HG03280 (cell line): ENCODE data around the gene TCEA2.

ENCODE experiments used
- ATAC-seq: cut with Tn5 transposase; IDR thresholded peaks from one replicate; pipeline ENCODE4 v1.9.1; 2021; ENCODE audit warnings: mild to moderate bottlenecking, moderate library complexity; ENCODE audit not compliant: unreplicated experiment

The TCEA2 gene

GRCh38 chr20:64091340-64091739, 28.3 kb downstream of the TCEA2 start:
- no peak for ATAC-seq

- no peak for ATAC-seq
Measured at GRCh38 chr20:64091770-64092169, 28.8 kb downstream of the TCEA2 start.

GRCh38 chr20:64092258-64093012, 29.4 kb downstream of the TCEA2 start:
- ATAC-seq: no peak

GRCh38 chr20:64093013-64093503, 30.1 kb downstream of the TCEA2 start:
- ATAC-seq: no peak

- ATAC-seq: no peak
Measured at GRCh38 chr20:64095455-64095854, 32.5 kb downstream of the TCEA2 start.

GRCh38 chr20:64095927-64096326, 32.9 kb downstream of the TCEA2 start:
- no peak for ATAC-seq

GRCh38 chr20:64096535-64096934, 33.5 kb downstream of the TCEA2 start:
- no peak for ATAC-seq

- no peak for ATAC-seq
Measured at GRCh38 chr20:64098471-64099013, 35.5 kb downstream of the TCEA2 start.

GRCh38 chr20:64099086-64099786, 36.2 kb downstream of the TCEA2 start:
- ATAC-seq: no peak

GRCh38 chr20:64099880-64100565, 37.0 kb downstream of the TCEA2 start:
- ATAC-seq: no peak

- no peak for ATAC-seq
Measured at GRCh38 chr20:64100566-64100888, 37.5 kb downstream of the TCEA2 start.

- ATAC-seq: no peak
Measured at GRCh38 chr20:64100946-64101688, 38.1 kb downstream of the TCEA2 start.

- no peak for ATAC-seq
Measured at GRCh38 chr20:64101731-64102621, 39.0 kb downstream of the TCEA2 start.

- no peak for ATAC-seq
Measured at GRCh38 chr20:64102647-64103354, 39.8 kb downstream of the TCEA2 start.

GRCh38 chr20:64103871-64104666, 41.1 kb downstream of the TCEA2 start:
- ATAC-seq: no peak

GRCh38 chr20:64104667-64105451, 41.9 kb downstream of the TCEA2 start:
- no peak for ATAC-seq

GRCh38 chr20:64105846-64106434, 42.9 kb downstream of the TCEA2 start:
- no peak for ATAC-seq
